H9 (cell line): ENCODE measurements around the gene GCGR. TPM values are rescaled to one million over a fixed set of nuclear protein-coding genes. Genes with fewer than 3 reads are reported as not detected.

Source experiments
- DNase-seq: peaks from one replicate; pipeline ENCODE4 v3.0.0-alpha.2; 2017
- H2AFZ ChIP-seq: one replicate; pipeline ENCODE4 v1.6.1; 2013; ENCODE audit warnings: mild to moderate bottlenecking, low read length, control low read depth, moderate library complexity
- H2AK5ac ChIP-seq: 2 replicates; pipeline ENCODE4 v1.6.1; 2013; ENCODE audit warnings: low read length, control low read depth, mixed read lengths; ENCODE audit not compliant: insufficient read length
- H2BK120ac ChIP-seq: one replicate; pipeline ENCODE4 v1.6.1; 2013; ENCODE audit warnings: low read depth, mild to moderate bottlenecking, low read length, control low read depth, inconsistent platforms; ENCODE audit not compliant: poor library complexity, severe bottlenecking
- H2BK12ac ChIP-seq: 2 replicates; pipeline ENCODE4 v1.6.1; 2013; ENCODE audit warnings: low read length, control low read depth, mixed read lengths, low read depth; ENCODE audit not compliant: insufficient read length
- H2BK15ac ChIP-seq: 2 replicates; pipeline ENCODE4 v1.6.1; 2013; ENCODE audit warnings: low read depth, low read length, control low read depth
- H2BK20ac ChIP-seq: one replicate; pipeline ENCODE4 v1.6.1; 2013; ENCODE audit warnings: low read depth, mild to moderate bottlenecking, low read length, control low read depth, inconsistent platforms; ENCODE audit not compliant: poor library complexity, severe bottlenecking
- H2BK5ac ChIP-seq: 2 replicates; pipeline ENCODE4 v1.6.1; 2013; ENCODE audit warnings: low read length, control low read depth, mixed read lengths; ENCODE audit not compliant: insufficient read length
- H3K14ac ChIP-seq: 2 replicates; pipeline ENCODE4 v1.6.1; 2013; ENCODE audit warnings: low read length, control low read depth; ENCODE audit not compliant: insufficient read depth
- H3K18ac ChIP-seq: 2 replicates; pipeline ENCODE4 v1.6.1; 2013; ENCODE audit warnings: low read depth, mild to moderate bottlenecking, mixed read lengths, low read length, control low read depth; ENCODE audit not compliant: insufficient read length
- H3K23ac ChIP-seq: 2 replicates; pipeline ENCODE4 v1.6.1; 2013; ENCODE audit warnings: low read length, control low read depth, mixed read lengths, low read depth; ENCODE audit not compliant: insufficient read length
- H3K23me2 ChIP-seq: 2 replicates; pipeline ENCODE4 v1.6.1; 2013; ENCODE audit warnings: low read depth, mild to moderate bottlenecking, mixed read lengths, low read length, control low read depth; ENCODE audit not compliant: insufficient read length, poor library complexity, severe bottlenecking
- H3K27ac ChIP-seq: 2 replicates; pipeline ENCODE4 v1.5.1; 2013; ENCODE audit warnings: low read length, control low read depth, mixed read lengths, low read depth; ENCODE audit not compliant: insufficient read length
- H3K27me3 ChIP-seq: 2 replicates; pipeline ENCODE4 v1.6.1; 2013; ENCODE audit warnings: low read length, control low read depth, inconsistent platforms; ENCODE audit not compliant: insufficient read depth
- H3K4ac ChIP-seq: 2 replicates; pipeline ENCODE4 v1.6.1; 2013; ENCODE audit warnings: low read depth, mild to moderate bottlenecking, control low read depth, inconsistent platforms, low read length, moderate library complexity
- H3K4me1 ChIP-seq: 2 replicates; pipeline ENCODE4 v1.6.1; 2013; ENCODE audit warnings: low read length, control low read depth, inconsistent platforms; ENCODE audit not compliant: insufficient read depth
- H3K4me2 ChIP-seq: 2 replicates; pipeline ENCODE4 v1.6.1; 2013; ENCODE audit warnings: low read length, control low read depth, mixed read lengths; ENCODE audit not compliant: insufficient read length, insufficient read depth
- H3K56ac ChIP-seq: 2 replicates; pipeline ENCODE4 v1.6.1; 2013; ENCODE audit warnings: low read depth, mild to moderate bottlenecking, mixed read lengths, low read length, control low read depth; ENCODE audit not compliant: insufficient read length
- H3K79me1 ChIP-seq: 2 replicates; pipeline ENCODE4 v1.6.1; 2013; ENCODE audit warnings: low read depth, mild to moderate bottlenecking, moderate library complexity, low read length, control low read depth, inconsistent platforms; ENCODE audit not compliant: insufficient read depth, poor library complexity, severe bottlenecking
- H3K79me2 ChIP-seq: 2 replicates; pipeline ENCODE4 v1.6.1; 2013; ENCODE audit warnings: low read length, control low read depth, inconsistent platforms; ENCODE audit not compliant: insufficient read depth
- H3K9ac ChIP-seq: 2 replicates; pipeline ENCODE4 v1.6.1; 2013; ENCODE audit warnings: low read length, control low read depth, mixed read lengths; ENCODE audit not compliant: insufficient read length; ENCODE audit errors: extremely low read depth
- H3K9me3 ChIP-seq: one replicate; pipeline ENCODE4 v1.6.1; 2013; ENCODE audit warnings: low read depth, low read length, inconsistent platforms; ENCODE audit not compliant: control insufficient read depth
- H3T11ph ChIP-seq: one replicate; pipeline ENCODE4 v1.6.1; 2013; ENCODE audit warnings: mild to moderate bottlenecking, low read length, control low read depth, inconsistent platforms
- H4K20me1 ChIP-seq: one replicate; pipeline ENCODE4 v1.6.1; 2013; ENCODE audit not compliant: control insufficient read depth, insufficient read length, insufficient read depth
- H4K5ac ChIP-seq: 2 replicates; pipeline ENCODE4 v1.6.1; 2013; ENCODE audit warnings: low read depth, mild to moderate bottlenecking, mixed read lengths, low read length, control low read depth; ENCODE audit not compliant: insufficient read length
- H4K8ac ChIP-seq: replicated peaks from 2 replicates; pipeline ENCODE4 v1.6.1; 2013; ENCODE audit warnings: low read length, control low read depth, mixed read lengths, low read depth; ENCODE audit not compliant: insufficient read length
- H4K91ac ChIP-seq: 2 replicates; pipeline ENCODE4 v1.6.1; 2013; ENCODE audit warnings: low read depth, mild to moderate bottlenecking, moderate library complexity, mixed read lengths, low read length, control low read depth; ENCODE audit not compliant: insufficient read length
- H3K27ac Mint-ChIP-seq, 3 experiments: 2 replicates in 2 of 3; 3 replicates in 1 of 3; pipeline ENCODE4 v1.8.0; 2020 to 2021; ENCODE audit warnings: mixed read lengths in 3 of 3, mild to moderate bottlenecking in 1 of 3, moderate library complexity in 1 of 3
- H3K27me3 Mint-ChIP-seq: 2 replicates; pipeline ENCODE4 v1.8.0; 2021; ENCODE audit warnings: low read depth, mild to moderate bottlenecking, moderate library complexity, mixed read lengths
- H3K36me3 Mint-ChIP-seq, 3 experiments: 2 replicates in 2 of 3; 3 replicates in 1 of 3; pipeline ENCODE4 v1.8.0; 2020 to 2021; ENCODE audit warnings: low read depth in 3 of 3, mixed read lengths in 3 of 3; ENCODE audit not compliant: insufficient read depth in 1 of 3
- H3K4me1 Mint-ChIP-seq, 2 experiments: 2 replicates each; pipeline ENCODE4 v1.8.0; 2020; ENCODE audit warnings: mixed read lengths in 2 of 2
- H3K4me3 Mint-ChIP-seq, 2 experiments: 2 replicates in 1 of 2; 3 replicates in 1 of 2; pipeline ENCODE4 v1.8.0; 2020 to 2021; ENCODE audit warnings: mild to moderate bottlenecking in 2 of 2, mixed read lengths in 2 of 2, moderate library complexity in 1 of 2
- H3K9me3 Mint-ChIP-seq, 2 experiments: 2 replicates in 1 of 2; 3 replicates in 1 of 2; pipeline ENCODE4 v1.8.0; 2020; ENCODE audit warnings: mild to moderate bottlenecking in 2 of 2, mixed read lengths in 2 of 2, moderate library complexity in 1 of 2
- WGBS: extraction: QIAGEN DNeasy Blood & Tissue Kit; methylation state at CpG from one replicate; pipeline ENCODE4 v1.1.7; 2013; ENCODE audit warnings: missing lambda C conversion rate, low lambda C conversion rate, mixed read lengths; ENCODE audit not compliant: insufficient read length; ENCODE audit errors: extremely low coverage; 5-methylcytosine and 5-hydroxymethylcytosine counted together
- total RNA-seq: library from RNA; stranded (reverse); gene quantifications from 2 replicates; pipeline ENCODE4 v1.2.1, GENCODE V29; 2021
- TF ChIP-seq, protein P1 (sequence below): fragments of 200-600 bp; sonication (generic); conservative IDR thresholded peaks from 3 replicates; pipeline ENCODE4 v1.8.0; 2021; ENCODE audit warnings: antibody characterized with exemption, mild to moderate bottlenecking

The GCGR gene
- total RNA-seq, 1 experiment from 2014 or later = 0.24 TPM

DNA sequence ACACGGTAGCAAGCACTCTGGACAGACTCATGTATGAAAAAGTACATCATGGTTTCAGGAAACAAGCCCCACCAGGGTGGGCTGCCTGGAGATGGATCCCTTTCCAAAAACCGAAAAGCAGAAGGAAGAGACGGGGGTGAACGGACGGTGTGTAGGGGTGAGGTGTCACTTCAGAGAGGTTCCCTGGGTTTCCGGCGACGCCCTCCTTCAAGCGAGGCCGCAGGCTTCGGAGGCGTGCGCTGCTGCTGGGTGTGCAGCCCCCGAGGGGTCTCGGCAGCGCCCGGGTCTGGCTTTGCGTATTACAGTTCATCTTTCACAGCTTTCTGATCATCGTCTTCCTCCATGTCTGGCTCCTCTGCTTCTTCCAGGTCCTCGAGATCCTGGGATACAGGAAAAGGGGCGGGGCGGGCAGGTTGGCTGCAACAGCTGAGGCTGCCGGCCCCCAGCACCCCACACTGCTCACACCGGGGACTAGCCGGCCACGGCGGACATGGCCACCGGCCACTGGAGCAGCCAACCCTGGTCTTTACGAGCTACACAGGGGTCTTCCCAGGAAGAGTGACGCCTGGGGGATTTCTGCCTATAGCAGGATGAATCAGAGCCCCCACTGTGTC lies 39.9 kb downstream of the GCGR start:
- no peak overlapping the region for H3K4ac ChIP-seq
- no peaks in the 10 kb centered on the region for H3K9me3 ChIP-seq
- no peak overlapping the region for H3K9ac ChIP-seq
- H3K79me2 ChIP-seq = no peaks in the 10 kb centered on the region
- no peak overlapping the region for H4K5ac ChIP-seq
- H3K18ac ChIP-seq = no peak overlapping the region
- H2BK15ac ChIP-seq = no peak overlapping the region
- H4K91ac ChIP-seq = no peak overlapping the region
- peaks cover 4 to 5% of the 10 kb centered on the region in 2 experiments; a peak in 3 of 4 replicates for H3K4me1 Mint-ChIP-seq
- no peak overlapping the region for H2AK5ac ChIP-seq
- no peak overlapping the region for H3K14ac ChIP-seq
- no peak overlapping the region for H3K56ac ChIP-seq
- no peaks in the 10 kb centered on the region for H3K27me3 Mint-ChIP-seq
- no peaks in the 10 kb centered on the region for H3K79me1 ChIP-seq
- peak overlapping the region in 1 of 3 experiments; percentile 28; a peak in 2 of 7 replicates for H3K27ac Mint-ChIP-seq
- no peak overlapping the region for H4K8ac ChIP-seq
- WGBS = no CpG with 5 or more reads among the region's 30 CpGs
- no peak overlapping the region for H3K23ac ChIP-seq
- H3K36me3 Mint-ChIP-seq = peaks cover 19 to 52% (median 42%) of the 10 kb centered on the region in 3 experiments; a peak in 6 of 7 replicates
- TF ChIP-seq, protein P1, sequence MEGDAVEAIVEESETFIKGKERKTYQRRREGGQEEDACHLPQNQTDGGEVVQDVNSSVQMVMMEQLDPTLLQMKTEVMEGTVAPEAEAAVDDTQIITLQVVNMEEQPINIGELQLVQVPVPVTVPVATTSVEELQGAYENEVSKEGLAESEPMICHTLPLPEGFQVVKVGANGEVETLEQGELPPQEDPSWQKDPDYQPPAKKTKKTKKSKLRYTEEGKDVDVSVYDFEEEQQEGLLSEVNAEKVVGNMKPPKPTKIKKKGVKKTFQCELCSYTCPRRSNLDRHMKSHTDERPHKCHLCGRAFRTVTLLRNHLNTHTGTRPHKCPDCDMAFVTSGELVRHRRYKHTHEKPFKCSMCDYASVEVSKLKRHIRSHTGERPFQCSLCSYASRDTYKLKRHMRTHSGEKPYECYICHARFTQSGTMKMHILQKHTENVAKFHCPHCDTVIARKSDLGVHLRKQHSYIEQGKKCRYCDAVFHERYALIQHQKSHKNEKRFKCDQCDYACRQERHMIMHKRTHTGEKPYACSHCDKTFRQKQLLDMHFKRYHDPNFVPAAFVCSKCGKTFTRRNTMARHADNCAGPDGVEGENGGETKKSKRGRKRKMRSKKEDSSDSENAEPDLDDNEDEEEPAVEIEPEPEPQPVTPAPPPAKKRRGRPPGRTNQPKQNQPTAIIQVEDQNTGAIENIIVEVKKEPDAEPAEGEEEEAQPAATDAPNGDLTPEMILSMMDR = no peak
- no peaks in the 10 kb centered on the region for H3K4me1 ChIP-seq
- H3K4me3 Mint-ChIP-seq = no peak overlapping the region
- no peak overlapping the region for H2BK120ac ChIP-seq
- no peaks in the 10 kb centered on the region for H3K27me3 ChIP-seq
- H2AFZ ChIP-seq = no peak overlapping the region
- H2BK5ac ChIP-seq = no peak overlapping the region
- H3K9me3 Mint-ChIP-seq = no peaks in the 10 kb centered on the region
- no peaks in the 10 kb centered on the region for H3K23me2 ChIP-seq
- H3K4me2 ChIP-seq = no peak overlapping the region
- no peak overlapping the region for H2BK20ac ChIP-seq
- no peak for DNase-seq
- H4K20me1 ChIP-seq = no peaks in the 10 kb centered on the region
- no peak overlapping the region for H3K27ac ChIP-seq
- no peak overlapping the region for H3T11ph ChIP-seq
- no peak overlapping the region for H2BK12ac ChIP-seq
